K562 (cell line): ENCODE data around the gene UMAD1. TPM values are rescaled to one million over a fixed set of nuclear protein-coding genes. Genes with fewer than 3 reads are reported as not detected.

Experiments used
- UBTF ChIP-seq, 2 experiments: IDR thresholded peaks; 2 replicates each; pipeline ENCODE4 v1.6.1; 2012; ENCODE audit warnings: improper control_type of control experiment in 2 of 2, low read depth in 2 of 2, low read length in 2 of 2, borderline replicate concordance in 1 of 2
- ZNF318 ChIP-seq, 2 experiments: fragments of 450-650 bp; IDR thresholded peaks; 2 replicates each; pipeline ENCODE4 v1.6.1; 2016; ENCODE audit warnings: mild to moderate bottlenecking in 2 of 2, borderline replicate concordance in 1 of 2, low read depth in 1 of 2, moderate library complexity in 1 of 2
- polyA plus RNA-seq, 8 experiments: library from polyadenylated mRNA; depleted of rRNA in 4 of 8; stranded (reverse) in 5 of 8; unstranded in 3 of 8; fragments of >200 nt; fragmentation: Nextera tagmentation in 2 of 8; fragmentation: Illumina TruSeq in 1 of 8; extraction: Ambion mirVana in 2 of 8; extraction: Trizol in 1 of 8; gene quantifications; 2 replicates each; pipeline versions ENCODE4 v1.2.1 to v1.2.3, GENCODE V29; 2011 to 2014; ENCODE audit warnings: inconsistent platforms in 1 of 8, missing spikeins in 1 of 8
- total RNA-seq, 7 experiments: library from RNA; depleted of rRNA in 6 of 7; stranded (reverse); fragments of >200 nt in 6 of 7; fragmentation: Illumina TruSeq in 2 of 7; extraction: Trizol in 2 of 7; gene quantifications; 2 replicates each; pipeline versions ENCODE4 v1.2.1 to v1.2.3, GENCODE V29; 2011 to 2021; ENCODE audit warnings: low replicate concordance in 1 of 7
- TF ChIP-seq, protein P1 (sequence below), 3 experiments: fragments of 200-800 bp in 1 of 3; fragments of 250-450 bp in 1 of 3; fragments of 450-650 bp in 1 of 3; sonication (Bioruptor Pico) in 1 of 3; sonication (Bioruptor generic) in 1 of 3; formaldehyde crosslinking in 1 of 3; IDR thresholded peaks; 2 replicates each; pipeline versions ENCODE4 v1.6.1 to v1.8.0; 2016 to 2022; ENCODE audit warnings: mild to moderate bottlenecking in 2 of 3, missing genetic modification characterization in 2 of 3, missing compliant biosample characterization in 1 of 3, moderate library complexity in 1 of 3

UMAD1 gene
- total and polyA plus RNA-seq, 9 of the 15 experiments (the other 6 are each of a cell fraction or from before 2014, with no cell fraction given) = 9.0 to 26.7 (median 13.3) TPM

DNA sequence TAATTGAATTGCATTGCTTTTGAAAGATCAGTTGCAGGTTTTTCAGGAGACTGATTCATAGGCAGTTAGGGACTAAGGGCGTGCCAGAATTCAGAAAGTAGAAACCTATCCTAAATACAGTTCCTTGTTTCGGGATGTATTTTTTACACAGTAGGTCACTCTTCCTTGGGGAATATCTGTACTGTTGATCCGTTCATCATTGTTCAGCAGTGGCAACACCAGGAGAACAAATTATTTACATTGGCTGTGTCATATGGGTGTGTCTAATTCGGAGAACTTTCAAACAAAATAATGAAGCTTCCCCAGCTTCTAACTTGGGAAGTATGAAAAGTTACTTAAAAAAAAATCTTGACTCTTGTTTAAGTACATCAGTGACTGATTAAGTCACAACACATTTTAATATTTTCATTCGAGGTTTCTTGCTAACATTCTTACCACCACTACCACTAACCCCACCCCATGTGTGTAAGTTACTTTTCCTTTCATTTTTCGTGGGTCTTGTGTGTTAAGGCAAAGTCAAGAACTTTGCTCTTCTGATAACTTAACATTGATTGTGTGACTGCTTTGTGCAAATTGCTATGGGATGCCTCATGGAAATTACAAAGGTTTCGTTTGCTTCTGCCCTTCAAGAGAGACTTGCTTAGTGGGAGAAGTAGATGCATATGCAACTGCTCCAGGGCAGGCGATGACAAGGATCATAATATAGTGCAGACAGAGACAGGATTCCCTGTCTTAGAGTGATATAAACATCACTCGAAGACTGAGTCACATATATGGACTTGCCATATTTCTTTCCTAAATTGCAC lies 121.6 kb downstream of the UMAD1 start (continued):
- TF ChIP-seq ZNF318 (IDR thresholded peaks at IDR 0.05; ENCODE audit: borderline replicate concordance in 1 of 2, low read depth in 1 of 2) (0 out of 4 replicates have a peak, but pooled peaks of 1 of the 2 experiments have one; percentile 42), UBTF (IDR thresholded peaks at IDR 0.05; ENCODE audit: borderline replicate concordance in 1 of 2, low read depth in 2 of 2, low read length in 2 of 2) (no peak)
- TF ChIP-seq, protein P1, sequence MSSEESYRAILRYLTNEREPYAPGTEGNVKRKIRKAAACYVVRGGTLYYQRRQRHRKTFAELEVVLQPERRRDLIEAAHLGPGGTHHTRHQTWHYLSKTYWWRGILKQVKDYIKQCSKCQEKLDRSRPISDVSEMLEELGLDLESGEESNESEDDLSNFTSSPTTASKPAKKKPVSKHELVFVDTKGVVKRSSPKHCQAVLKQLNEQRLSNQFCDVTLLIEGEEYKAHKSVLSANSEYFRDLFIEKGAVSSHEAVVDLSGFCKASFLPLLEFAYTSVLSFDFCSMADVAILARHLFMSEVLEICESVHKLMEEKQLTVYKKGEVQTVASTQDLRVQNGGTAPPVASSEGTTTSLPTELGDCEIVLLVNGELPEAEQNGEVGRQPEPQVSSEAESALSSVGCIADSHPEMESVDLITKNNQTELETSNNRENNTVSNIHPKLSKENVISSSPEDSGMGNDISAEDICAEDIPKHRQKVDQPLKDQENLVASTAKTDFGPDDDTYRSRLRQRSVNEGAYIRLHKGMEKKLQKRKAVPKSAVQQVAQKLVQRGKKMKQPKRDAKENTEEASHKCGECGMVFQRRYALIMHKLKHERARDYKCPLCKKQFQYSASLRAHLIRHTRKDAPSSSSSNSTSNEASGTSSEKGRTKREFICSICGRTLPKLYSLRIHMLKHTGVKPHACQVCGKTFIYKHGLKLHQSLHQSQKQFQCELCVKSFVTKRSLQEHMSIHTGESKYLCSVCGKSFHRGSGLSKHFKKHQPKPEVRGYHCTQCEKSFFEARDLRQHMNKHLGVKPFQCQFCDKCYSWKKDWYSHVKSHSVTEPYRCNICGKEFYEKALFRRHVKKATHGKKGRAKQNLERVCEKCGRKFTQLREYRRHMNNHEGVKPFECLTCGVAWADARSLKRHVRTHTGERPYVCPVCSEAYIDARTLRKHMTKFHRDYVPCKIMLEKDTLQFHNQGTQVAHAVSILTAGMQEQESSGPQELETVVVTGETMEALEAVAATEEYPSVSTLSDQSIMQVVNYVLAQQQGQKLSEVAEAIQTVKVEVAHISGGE (CRISPR knock-in tag; IDR thresholded peaks at IDR 0.05) = 0 out of 6 replicates have a peak, but pooled peaks of 1 of the 3 experiments have one; percentile 31
